Measurements from ENCODE around the gene SNX32.

SNX32 gene

DNA sequence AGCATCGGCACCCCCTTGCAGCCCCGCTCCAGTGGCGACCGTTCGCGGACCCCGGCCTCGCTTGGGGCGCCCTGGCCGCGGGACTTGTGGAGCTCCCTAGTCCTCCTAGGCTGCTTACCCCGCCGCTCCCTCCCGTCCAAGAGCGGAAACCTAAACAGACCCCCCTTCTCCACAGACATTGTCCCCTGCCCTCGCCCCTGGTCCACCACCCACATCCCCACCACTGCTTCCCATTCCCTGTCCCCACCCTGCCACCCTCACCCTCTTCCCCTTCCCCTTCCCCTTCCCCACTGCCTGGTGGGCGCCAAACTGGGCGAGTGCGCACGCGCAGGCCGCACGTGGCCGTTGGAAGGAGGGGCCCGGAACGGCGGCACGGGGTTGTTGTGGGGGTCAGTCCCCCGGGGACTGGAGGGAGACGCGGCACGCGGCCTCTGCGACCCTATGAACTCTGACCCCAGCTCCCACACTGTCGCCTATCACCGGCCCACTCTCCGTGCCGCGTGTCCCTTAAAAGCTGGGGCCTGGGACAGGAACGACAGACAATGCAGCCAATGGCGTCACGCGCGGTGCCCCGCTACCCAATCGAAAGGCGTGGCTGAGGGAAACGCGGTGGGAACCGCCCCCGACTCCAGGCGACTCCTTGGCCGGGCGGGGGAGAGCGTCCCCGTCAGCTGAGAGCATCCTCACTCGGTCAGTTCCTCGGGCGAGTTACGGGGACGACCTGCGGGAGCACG is at the start of gene SNX32:
SNX32 (plus strand) TSS at position 667 of the 734 bp plus-strand sequence. CDS start 103 bp downstream, outside the sequence.
- Mint-ChIP-seq H3K27ac (peak within 1 kb of the TSS; percentile 90), H3K27me3 (no peaks in the 10 kb centered on the region), H3K4me1 (peaks cover 20% of the 10 kb centered on the region), H3K36me3 (no peaks in the 10 kb centered on the region), H3K9me3 (no peaks in the 10 kb centered on the region), H3K4me3 (no peak within 1 kb of the TSS)

DNA sequence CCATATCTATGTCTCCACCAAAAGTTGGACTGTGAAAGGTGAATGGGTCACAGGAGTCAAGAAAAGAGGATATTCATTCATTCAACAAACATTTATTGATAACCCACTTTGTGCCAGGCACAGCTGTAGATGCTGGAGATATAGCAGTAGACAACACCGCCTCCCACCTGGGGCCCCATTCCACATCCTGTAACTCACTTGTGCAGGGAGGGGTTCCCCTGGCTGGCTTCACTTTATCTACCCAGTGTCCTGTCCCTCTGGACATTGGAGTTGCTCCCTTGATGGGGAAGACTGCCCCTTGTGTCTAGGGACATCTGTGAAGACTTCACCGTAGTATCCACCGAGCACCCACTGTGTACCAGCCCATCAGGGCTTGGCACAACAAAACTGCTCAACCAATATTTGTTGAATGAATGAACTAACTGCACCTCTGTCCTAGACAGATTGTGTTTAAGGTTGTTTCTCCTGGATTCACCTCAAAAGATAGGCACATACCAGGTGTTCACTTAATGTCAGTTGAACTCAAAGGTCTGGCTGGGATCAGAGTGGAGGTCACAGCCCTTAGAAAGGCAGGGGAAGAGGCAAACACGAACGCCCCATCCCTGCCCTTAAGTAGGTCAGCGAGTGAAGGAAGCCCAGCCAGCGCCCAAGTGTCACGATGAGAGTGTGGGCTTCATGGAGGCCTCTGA is 48.3 kb upstream of the SNX32 start:
- H3K36me3 Mint-ChIP-seq = no peaks in the 10 kb centered on the region
- H3K4me3 Mint-ChIP-seq = peak overlapping the region; percentile 83
- H3K27ac Mint-ChIP-seq = no peak overlapping the region
- H3K4me1 Mint-ChIP-seq = peaks cover 14% of the 10 kb centered on the region
- peaks cover 27% of the 10 kb centered on the region for H3K27me3 Mint-ChIP-seq
- no peaks in the 10 kb centered on the region for H3K9me3 Mint-ChIP-seq

DNA sequence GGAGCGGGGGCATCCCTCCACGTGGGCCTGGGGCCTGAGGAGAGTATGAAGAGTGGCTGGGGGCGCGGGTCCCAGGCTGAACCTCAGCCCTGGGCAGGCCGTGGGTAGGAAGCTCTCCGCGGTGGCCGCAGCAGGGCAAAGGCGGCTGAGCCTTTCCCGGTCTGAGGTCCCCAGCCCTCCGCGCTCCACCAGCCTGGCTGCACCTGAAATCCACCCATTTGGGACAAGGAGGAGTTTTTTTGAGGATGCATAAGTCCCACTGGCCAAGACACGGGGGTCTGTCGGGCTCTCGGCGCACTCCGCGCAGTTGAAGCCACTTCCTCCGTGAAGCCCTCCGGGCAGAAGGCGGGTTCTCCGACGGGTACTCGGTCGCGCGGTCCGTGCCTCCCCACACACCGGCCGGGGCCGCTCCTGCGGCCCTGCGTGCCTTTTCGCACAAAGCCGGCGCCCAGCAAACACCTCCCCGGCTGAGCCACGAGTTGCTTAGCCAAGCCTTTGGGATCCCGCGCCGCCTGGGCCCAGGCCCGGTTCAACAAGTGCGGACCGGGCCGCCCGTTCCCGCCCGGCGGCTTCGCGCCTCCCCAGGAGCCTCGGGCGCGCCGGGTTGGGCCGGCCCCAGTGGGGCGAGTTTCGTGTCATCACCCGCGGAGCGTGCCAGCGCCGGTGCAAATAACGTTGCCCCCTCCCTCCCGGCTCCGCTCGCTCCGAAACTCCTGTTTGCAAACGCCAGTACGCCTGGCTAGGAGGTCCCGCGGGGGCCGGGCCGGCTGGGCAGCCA is 47.6 kb upstream of the SNX32 start:
- H3K27ac Mint-ChIP-seq = no peak overlapping the region
- H3K9me3 Mint-ChIP-seq = no peaks in the 10 kb centered on the region
- H3K4me1 Mint-ChIP-seq = peaks cover 14% of the 10 kb centered on the region
- peaks cover 31% of the 10 kb centered on the region for H3K27me3 Mint-ChIP-seq
- H3K4me3 Mint-ChIP-seq = peak overlapping the region; percentile 83
- H3K36me3 Mint-ChIP-seq = no peaks in the 10 kb centered on the region

DNA sequence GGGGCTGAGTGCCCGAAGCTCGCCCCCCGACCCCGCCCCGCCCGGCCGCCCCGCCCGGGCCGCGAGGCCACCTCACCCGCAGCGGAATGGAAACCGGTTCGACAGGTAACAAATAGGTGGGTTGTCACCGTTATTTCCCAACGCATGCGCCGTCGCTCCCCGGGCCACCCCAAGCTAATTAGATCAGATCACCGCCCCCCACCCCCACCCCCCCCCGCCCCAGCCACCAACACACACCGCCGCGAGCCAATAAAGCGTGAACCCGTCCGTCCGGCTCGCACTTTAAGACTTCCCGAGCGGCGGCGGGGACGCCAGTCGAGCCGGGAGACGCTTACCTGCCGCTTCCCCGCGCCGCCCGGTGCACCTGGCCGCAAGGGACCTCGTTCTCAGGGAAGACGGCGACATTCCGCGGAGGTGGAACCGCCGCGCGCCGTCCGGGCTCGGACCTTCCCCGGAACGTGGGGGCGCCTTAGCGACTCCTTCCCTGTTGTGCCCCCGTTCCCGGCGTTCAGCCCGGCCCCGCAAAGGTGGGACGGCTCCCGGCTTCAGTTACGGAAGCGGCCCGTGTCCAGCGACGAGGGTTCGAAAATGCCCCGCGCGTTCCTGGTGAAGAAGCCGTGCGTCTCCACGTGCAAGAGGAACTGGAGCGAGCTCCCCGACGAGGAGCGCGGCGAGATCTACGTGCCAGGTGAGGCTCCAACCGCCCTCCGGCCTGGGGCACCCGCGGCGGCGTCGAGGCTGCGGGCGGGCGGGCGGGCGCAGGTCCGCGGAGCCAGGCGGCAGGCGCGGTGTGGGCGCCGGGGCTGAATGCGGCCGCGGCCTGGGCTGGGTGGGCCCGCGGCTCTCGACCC is 46.8 kb upstream of the SNX32 start, which contains the start of gene OVOL1:
OVOL1 (plus strand) TSS at position 278 of the 851 bp plus-strand sequence; CDS start at position 589, 311 bp downstream.
- peaks cover 31% of the 10 kb centered on the region for H3K27me3 Mint-ChIP-seq
- peaks cover 14% of the 10 kb centered on the region for H3K4me1 Mint-ChIP-seq
- peak within 1 kb of the TSS; percentile 83 for H3K4me3 Mint-ChIP-seq
- H3K27ac Mint-ChIP-seq = no peak within 1 kb of the TSS
- no peaks in the 10 kb centered on the region for H3K9me3 Mint-ChIP-seq
- H3K36me3 Mint-ChIP-seq = no peaks in the 10 kb centered on the region

DNA sequence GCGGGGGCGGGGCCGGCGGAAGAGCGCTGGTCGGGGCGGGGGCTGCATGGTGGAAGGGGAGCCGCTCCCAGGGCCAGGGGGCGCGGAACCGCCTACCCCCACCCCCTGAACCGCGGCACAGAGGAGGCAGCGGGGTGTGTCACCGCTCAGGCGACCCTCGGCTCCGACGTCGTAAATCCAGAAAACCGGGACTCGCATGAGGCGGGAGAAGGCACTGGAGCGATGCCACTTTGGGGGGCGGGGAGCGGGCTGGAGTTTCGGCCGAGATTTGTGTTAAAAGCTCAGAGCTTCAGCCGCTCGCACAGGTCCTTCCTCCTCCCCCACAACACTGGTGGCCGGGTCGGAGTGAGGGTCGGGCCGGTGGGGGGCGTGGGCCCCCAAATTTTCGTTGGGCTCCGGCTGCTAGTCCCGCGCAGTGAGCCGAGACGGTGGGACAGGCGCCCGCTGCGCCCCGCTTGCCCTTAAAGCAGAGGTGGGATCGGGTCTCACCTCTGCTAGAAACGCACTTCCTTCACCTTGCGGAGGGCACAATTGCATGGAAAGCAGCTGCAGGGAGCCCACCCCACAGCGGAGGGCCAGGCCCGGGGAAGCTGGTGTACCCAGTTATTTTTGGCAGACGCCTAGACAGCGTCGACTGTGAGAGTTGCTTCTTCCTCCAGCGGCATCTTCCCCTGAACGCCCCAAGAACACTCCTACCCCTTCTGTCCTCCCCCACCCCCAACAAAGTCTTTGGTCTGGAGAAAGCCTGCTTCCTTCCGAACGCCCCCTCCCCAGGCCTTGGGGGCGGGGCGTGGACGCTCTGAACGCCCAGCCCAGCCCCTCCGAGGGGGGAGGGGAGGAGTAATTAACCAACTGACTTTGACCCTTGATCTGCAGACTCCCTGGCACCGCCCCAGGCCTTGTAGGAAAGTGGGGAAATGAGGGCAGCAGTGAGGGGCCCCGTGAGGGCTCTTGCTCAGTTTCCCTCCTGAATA is 45.8 kb upstream of the SNX32 start:
- Mint-ChIP-seq H3K27ac (no peak overlapping the region), H3K27me3 (peaks cover 33% of the 10 kb centered on the region), H3K4me3 (peak overlapping the region; percentile 68), H3K4me1 (peaks cover 14% of the 10 kb centered on the region), H3K9me3 (no peaks in the 10 kb centered on the region), H3K36me3 (no peaks in the 10 kb centered on the region)

DNA sequence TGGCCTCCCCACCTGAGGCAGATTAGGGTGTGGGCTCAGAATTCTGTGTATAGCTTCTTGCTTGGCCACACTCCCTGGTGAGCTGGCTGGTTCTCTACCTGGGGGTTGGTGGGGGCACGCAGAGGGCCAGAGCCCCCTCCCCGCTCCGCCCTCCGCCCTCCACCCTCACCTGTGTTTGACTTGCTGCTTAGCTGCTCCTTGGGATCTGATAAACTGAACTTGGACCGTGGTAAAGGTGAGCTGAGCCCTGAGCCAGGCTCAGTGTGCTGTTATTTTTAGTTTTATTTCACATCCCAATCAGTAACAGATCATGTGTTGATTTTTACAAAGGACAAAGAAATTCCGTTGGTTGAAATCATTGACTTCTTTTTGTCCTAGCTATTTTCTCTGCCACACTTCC is 44.9 kb upstream of the SNX32 start:
- Mint-ChIP-seq H3K4me3 (peak overlapping the region; percentile 23), H3K27ac (no peak overlapping the region), H3K9me3 (no peaks in the 10 kb centered on the region), H3K27me3 (peaks cover 31% of the 10 kb centered on the region), H3K4me1 (peaks cover 14% of the 10 kb centered on the region), H3K36me3 (no peaks in the 10 kb centered on the region)

DNA sequence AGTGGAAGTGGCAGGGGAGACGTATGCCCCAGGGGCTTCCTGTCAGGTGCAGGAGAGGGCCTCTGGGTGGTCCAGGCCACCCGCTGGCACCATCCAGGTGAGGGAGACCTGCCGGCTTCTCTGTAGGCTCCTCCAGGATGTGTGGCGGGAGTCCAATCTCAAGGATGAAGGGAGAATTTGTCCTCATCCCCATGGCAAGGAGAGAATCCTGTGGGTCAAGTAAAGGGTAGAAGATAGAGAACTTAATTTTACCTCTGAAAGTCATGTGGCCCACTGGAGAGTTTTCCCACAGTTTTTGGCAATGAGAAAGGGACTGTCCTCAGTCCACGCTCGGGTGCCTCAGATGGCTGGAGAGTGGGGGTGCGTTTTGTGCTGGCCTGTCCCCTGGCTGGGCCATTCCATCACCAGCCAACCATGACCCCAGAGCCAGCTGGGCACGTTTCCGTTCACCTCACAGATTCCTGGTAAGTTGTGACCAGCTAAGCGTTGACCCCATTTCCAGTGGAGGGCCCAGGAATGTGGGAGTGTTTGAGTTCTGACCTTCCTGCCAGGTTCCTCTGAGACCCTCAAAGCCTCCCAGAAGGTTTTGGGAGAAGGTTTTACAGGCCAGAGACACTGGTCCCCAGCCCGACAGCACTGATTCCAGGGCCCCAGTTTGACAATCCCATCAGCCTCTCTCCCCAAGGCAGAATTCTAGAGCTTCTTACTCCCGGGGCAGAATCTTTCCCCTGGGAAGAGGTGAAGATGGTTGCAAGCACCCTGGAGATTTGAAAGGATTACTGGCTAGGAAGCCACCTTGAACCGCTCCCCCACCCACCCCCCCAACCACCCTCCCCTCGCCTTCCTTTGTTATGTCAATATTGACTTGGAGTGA is 44.3 kb upstream of the SNX32 start:
- Mint-ChIP-seq H3K9me3 (no peaks in the 10 kb centered on the region), H3K4me1 (peaks cover 14% of the 10 kb centered on the region), H3K4me3 (no peak overlapping the region), H3K36me3 (no peaks in the 10 kb centered on the region), H3K27ac (no peak overlapping the region), H3K27me3 (peaks cover 31% of the 10 kb centered on the region)

DNA sequence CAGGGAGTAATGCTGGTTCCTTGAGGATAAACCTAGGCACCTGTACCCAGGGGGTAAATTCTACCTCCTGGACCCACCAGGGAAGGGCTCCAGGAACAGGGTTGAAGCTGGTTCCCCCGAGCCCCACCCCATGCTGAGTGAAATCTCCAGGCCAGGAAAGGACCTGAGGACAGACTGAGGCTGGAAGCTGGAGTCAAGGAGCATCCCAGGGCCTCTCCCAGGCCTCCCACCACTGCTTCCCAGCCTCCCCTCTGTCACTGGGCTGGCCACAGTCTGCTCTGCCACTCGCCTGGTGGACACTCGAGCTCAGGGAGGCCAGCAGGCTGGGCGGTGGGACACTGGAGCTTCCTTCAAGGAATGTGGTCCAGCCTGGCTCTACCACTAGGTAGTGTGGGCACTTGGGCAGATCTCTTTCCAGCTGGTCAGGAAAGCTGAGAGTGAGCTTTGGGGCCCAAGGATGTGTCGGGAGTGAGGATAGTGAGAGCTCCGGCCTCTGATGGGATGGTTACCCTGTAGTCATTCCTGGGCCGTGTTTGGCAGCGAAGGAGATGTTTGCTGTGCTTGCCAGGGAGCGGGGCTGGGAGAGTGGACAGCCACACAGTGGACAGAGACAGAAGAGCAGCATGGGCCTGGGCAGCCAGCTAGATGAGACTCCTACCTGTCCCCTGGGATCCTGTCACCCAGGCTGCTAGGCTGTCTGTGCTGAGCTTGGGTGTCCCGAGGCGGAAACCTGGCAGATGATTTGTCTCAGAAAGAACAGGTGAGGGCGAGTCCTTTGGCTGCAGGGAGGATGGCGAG is 43.5 kb upstream of the SNX32 start:
- peaks cover 10% of the 10 kb centered on the region for H3K4me1 Mint-ChIP-seq
- H3K4me3 Mint-ChIP-seq = no peak overlapping the region
- no peak overlapping the region for H3K27ac Mint-ChIP-seq
- peaks cover 28% of the 10 kb centered on the region for H3K27me3 Mint-ChIP-seq
- no peaks in the 10 kb centered on the region for H3K36me3 Mint-ChIP-seq
- no peaks in the 10 kb centered on the region for H3K9me3 Mint-ChIP-seq

DNA sequence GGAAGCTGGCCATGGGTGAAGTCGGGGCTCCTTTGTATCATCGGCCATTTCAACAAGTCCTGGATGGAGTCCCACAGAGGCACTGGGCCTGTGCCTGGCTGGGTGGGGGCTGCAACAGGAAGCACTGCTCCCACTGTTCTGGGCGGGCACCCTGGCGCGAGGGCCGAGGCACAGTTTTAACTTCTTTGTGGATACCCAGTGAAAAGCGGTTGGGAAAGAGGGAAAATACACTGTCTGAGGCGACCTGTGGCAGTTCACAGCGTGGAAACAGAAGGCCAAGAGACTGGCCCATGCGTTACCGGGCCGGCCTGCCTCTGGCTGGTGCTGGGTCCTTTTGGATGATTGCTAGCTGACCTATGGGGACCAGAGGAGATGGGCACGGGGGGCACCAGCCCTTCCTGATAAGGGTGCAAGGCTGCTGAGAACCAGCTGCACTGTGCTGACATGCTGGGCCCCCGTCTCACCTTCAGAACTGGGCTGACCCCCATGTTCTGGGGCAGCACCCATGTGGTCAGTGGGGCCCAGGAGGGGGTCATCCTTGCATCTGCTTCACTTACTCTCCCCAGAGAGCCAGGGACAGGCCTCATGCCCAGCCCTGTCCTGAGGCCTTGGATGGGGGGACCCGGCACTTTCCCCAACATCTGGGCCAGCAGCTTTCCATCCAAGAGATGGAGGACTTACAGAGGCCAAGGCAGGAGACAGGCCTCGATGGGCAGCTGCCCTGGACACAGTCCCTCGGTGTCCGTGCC is 42.7 kb upstream of the SNX32 start:
- H3K4me1 Mint-ChIP-seq = peaks cover 4% of the 10 kb centered on the region
- H3K4me3 Mint-ChIP-seq = no peak overlapping the region
- no peaks in the 10 kb centered on the region for H3K36me3 Mint-ChIP-seq
- no peaks in the 10 kb centered on the region for H3K9me3 Mint-ChIP-seq
- H3K27me3 Mint-ChIP-seq = peaks cover 23% of the 10 kb centered on the region
- peak overlapping the region; percentile 43 for H3K27ac Mint-ChIP-seq

DNA sequence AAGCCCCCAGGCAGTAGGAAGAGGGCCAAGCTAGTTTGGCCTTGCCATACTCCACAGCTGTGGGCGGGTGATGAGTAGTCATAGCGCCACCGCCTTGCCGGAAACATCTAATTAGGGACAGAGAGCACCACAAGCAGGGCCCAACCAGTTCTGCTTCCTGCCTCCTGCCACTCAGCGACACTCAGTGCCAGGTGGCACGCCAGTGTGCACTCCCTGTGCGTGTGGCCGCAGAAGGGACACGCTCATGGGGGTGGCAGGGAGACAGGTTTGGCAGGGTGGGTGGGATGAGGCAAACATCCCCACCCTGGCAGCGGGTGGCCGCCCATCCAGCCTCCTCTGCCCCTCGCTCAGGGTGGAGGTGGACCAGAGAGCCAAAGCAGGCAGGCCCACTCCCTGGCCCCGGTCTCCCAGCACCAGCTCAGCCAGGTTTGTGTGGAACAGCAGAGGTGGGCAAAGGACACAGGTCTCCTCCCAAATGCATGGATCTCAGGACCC is 42.0 kb upstream of the SNX32 start:
- H3K36me3 Mint-ChIP-seq = no peaks in the 10 kb centered on the region
- H3K27ac Mint-ChIP-seq = no peak overlapping the region
- no peaks in the 10 kb centered on the region for H3K9me3 Mint-ChIP-seq
- H3K4me1 Mint-ChIP-seq = peaks cover 4% of the 10 kb centered on the region
- no peak overlapping the region for H3K4me3 Mint-ChIP-seq
- peaks cover 25% of the 10 kb centered on the region for H3K27me3 Mint-ChIP-seq

DNA sequence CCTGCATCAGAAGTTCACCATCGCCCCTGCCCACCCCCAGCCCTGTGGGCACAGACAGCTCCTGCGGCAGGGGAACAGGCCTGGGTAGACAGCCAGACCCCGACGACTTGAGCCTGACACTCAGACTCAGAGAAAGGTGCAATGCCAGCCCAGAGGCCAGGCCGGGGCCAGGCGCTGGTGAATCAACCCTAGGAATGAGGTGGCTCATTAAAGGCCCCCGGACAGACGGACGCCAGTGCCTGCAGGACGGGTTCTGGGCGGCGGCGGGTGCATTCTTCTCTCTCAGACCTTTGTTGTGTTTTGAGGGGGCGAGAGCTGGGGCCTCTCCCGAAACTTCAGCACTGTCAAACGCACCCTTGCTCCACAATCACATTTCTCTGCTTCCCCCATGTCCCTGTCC is 41.3 kb upstream of the SNX32 start:
- peaks cover 24% of the 10 kb centered on the region for H3K27me3 Mint-ChIP-seq
- H3K27ac Mint-ChIP-seq = no peak overlapping the region

DNA sequence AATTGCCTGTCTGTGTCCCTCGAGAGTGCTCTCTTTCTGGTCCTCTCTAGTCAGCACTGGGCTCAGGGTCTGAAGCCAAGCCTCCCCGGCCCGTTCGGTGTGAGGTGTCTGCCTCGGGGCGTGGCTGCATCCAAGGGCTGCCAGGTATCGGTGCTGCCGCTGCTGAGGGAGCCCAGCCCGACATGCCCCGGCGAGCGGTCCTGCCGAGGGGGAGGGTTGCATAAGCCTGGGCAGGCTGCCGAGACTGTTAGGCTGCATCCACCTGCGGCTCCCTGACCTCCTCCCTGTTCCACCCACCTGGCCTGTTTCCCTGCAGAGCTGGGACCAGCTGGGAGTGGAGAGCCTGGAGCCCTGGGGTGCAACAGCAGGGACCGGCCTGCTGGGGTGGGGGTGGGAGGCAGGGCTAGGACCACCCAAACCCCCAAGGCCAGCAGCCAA is 40.6 kb upstream of the SNX32 start:
- Mint-ChIP-seq H3K4me1 (peaks cover under 1% of the 10 kb centered on the region), H3K4me3 (no peak overlapping the region), H3K27me3 (peaks cover 22% of the 10 kb centered on the region), H3K9me3 (no peaks in the 10 kb centered on the region), H3K27ac (no peak overlapping the region), H3K36me3 (no peaks in the 10 kb centered on the region)

More for the DNA sequence above, 41.3 kb upstream of the SNX32 start:
- H3K4me1 Mint-ChIP-seq = peaks cover 4% of the 10 kb centered on the region
- H3K36me3 Mint-ChIP-seq = no peaks in the 10 kb centered on the region
- H3K9me3 Mint-ChIP-seq = no peaks in the 10 kb centered on the region
- no peak overlapping the region for H3K4me3 Mint-ChIP-seq

Measured in activated naive CD4-positive, alpha-beta T cell treated with anti-CD3 and anti-CD28 coated beads, Interleukin-2, amount 50 U/mL, for 24 hours (primary cell).